ENCODE data around the gene GFRA1.

DNA sequence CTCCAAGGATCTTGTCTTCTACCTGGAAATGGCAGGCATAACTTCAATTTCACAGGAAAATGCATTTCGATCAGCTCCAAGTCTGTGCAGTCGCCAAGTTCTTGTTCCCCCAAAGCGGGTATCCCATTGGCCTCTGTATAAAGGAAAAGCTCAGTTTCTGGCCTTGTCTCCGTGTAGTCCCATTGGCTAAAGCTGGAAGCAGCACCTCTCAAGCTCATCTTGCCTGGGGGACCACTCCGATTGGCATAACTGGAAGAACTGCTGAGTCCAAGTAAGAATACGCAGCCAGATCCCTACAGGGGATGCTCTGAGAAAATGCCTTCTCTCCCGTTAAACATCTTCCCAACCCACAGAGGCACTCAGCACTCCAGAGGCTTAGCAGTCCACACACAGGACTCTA is 205.2 kb downstream of the GFRA1 start:
- TF ChIP-seq POLR2AphosphoS5 (IDR thresholded peaks at IDR 0.05) (no peak), POLR2A (IDR thresholded peaks at IDR 0.05) (no peak)
